BE2C (cell line): Measurements from ENCODE around the gene GPC5.

Experiments
- DNase-seq: peaks from one replicate; pipeline ENCODE4 v3.0.0-alpha.2; 2020
- H3K27me3 ChIP-seq: fragments of 250-450 bp; sonication (Bioruptor Pico); 2 replicates; pipeline ENCODE4 v1.5.1; 2020; ENCODE audit warnings: mild to moderate bottlenecking
- H3K36me3 ChIP-seq: fragments of 250-450 bp; sonication (Bioruptor Pico); 2 replicates; pipeline ENCODE4 v1.5.1; 2020; ENCODE audit warnings: mild to moderate bottlenecking
- H3K4me1 ChIP-seq: fragments of 250-450 bp; sonication (Bioruptor Pico); 2 replicates; pipeline ENCODE4 v1.5.1; 2020
- H3K4me3 ChIP-seq: 2 replicates; pipeline ENCODE4 v1.5.1; 2011; ENCODE audit warnings: low read depth, low read length
- H3K9me3 ChIP-seq: fragments of 250-450 bp; sonication (Bioruptor Pico); 2 replicates; pipeline ENCODE4 v1.5.1; 2020
- TF ChIP-seq, protein P1 (sequence below): IDR thresholded peaks from 2 replicates; pipeline ENCODE4 v1.5.1; 2012; ENCODE audit warnings: mild to moderate bottlenecking, low read depth, low read length

GPC5 gene

GRCh38 chr13:91948736-91949135 is 550.3 kb downstream of the GPC5 start:
- no peaks in the 10 kb centered on the region for H3K27me3 ChIP-seq
- TF ChIP-seq, protein P1, sequence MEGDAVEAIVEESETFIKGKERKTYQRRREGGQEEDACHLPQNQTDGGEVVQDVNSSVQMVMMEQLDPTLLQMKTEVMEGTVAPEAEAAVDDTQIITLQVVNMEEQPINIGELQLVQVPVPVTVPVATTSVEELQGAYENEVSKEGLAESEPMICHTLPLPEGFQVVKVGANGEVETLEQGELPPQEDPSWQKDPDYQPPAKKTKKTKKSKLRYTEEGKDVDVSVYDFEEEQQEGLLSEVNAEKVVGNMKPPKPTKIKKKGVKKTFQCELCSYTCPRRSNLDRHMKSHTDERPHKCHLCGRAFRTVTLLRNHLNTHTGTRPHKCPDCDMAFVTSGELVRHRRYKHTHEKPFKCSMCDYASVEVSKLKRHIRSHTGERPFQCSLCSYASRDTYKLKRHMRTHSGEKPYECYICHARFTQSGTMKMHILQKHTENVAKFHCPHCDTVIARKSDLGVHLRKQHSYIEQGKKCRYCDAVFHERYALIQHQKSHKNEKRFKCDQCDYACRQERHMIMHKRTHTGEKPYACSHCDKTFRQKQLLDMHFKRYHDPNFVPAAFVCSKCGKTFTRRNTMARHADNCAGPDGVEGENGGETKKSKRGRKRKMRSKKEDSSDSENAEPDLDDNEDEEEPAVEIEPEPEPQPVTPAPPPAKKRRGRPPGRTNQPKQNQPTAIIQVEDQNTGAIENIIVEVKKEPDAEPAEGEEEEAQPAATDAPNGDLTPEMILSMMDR, result no peak
- DNase-seq, result no peak
- no peaks in the 10 kb centered on the region for H3K4me1 ChIP-seq
- H3K36me3 ChIP-seq, result no peaks in the 10 kb centered on the region
- no peaks in the 10 kb centered on the region for H3K9me3 ChIP-seq
- H3K4me3 ChIP-seq, result no peak overlapping the region

DNA sequence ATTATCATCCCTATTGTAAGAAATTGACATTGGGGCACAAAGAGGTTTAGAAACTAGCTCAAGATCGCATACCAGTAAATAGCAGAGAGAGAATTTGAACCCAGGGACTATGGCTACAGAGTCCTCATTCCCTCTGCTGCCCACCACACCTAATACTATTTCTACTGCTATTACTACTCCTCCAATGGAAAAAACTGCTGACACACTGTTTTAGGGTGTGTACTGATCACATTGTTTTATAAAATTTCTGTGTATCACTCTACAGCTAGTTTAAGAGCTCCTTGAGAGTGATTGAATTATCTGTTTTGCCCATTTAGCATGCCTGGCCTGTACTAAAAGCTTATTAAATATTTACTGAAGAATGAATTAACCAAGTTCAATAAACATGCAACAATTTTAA is 552.4 kb downstream of the GPC5 start:
- Histone ChIP-seq H3K36me3 (no peaks in the 10 kb centered on the region), H3K9me3 (no peaks in the 10 kb centered on the region), H3K27me3 (no peaks in the 10 kb centered on the region), H3K4me1 (no peaks in the 10 kb centered on the region), H3K4me3 (no peak overlapping the region)
- DNase-seq, result no peak
- TF ChIP-seq, protein P1, result no peak

GRCh38 chr13:91955546-91956355 is 557.3 kb downstream of the GPC5 start:
- Histone ChIP-seq H3K36me3 (no peaks in the 10 kb centered on the region), H3K4me1 (no peaks in the 10 kb centered on the region), H3K27me3 (no peaks in the 10 kb centered on the region), H3K9me3 (no peaks in the 10 kb centered on the region), H3K4me3 (no peak overlapping the region)
- no peak for DNase-seq
- TF ChIP-seq, protein P1, result no peak

DNA sequence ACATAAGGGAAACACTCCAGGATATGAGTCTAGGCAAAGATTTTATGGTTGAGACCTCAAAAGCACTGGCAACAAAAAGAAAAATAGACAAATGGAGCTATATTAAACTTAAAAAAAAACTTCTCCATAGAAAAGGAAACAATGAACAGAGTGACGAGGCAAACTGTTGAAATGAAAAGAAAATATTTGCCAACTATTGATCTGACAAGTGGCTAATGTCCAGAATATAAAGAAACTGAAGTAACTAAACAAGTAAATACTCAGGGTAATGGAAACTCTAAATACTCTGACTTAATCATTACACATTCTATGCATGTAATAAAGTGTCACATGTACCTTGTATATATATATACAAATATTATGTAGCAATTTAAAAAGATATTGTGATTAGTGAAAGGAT is 562.5 kb downstream of the GPC5 start:
- Histone ChIP-seq H3K4me3 (no peak overlapping the region), H3K4me1 (no peaks in the 10 kb centered on the region), H3K9me3 (no peaks in the 10 kb centered on the region; the same call in 1 of the 2 replicates), H3K27me3 (no peaks in the 10 kb centered on the region), H3K36me3 (no peaks in the 10 kb centered on the region)
- DNase-seq, result no peak
- TF ChIP-seq, protein P1, result no peak

DNA sequence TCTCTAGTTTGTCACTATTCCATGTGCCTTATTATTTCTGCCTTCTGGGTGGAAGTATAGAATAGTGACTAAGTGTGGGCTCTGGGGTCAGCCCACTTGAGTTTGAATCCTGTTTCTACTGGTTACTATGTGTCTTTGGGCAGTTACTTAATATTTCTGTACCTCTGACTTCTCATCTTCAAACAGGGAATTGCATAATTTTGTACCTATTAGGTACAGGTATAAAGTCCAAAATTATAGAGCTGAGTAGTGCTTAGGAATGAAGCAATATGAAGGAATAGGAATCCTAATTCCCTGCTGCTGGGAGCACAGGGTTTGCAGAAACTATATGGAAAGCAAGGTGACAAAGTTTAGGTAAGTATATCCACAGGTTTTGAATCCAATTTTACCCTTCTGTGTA is 564.5 kb downstream of the GPC5 start:
- H3K27me3 ChIP-seq, result no peaks in the 10 kb centered on the region
- no peak for DNase-seq

GRCh38 chr13:91965511-91965910 is 567.1 kb downstream of the GPC5 start:
- TF ChIP-seq, protein P1, result no peak
- Histone ChIP-seq H3K27me3 (no peaks in the 10 kb centered on the region), H3K9me3 (no peaks in the 10 kb centered on the region; the same call in none of the 2 replicates), H3K4me1 (no peaks in the 10 kb centered on the region), H3K4me3 (no peak overlapping the region), H3K36me3 (no peaks in the 10 kb centered on the region)
- DNase-seq, result no peak

More for the DNA sequence above, 564.5 kb downstream of the GPC5 start:
- H3K9me3 ChIP-seq, result no peaks in the 10 kb centered on the region; the same call in 1 of the 2 replicates
- H3K4me1 ChIP-seq, result no peaks in the 10 kb centered on the region
- no peaks in the 10 kb centered on the region for H3K36me3 ChIP-seq
- TF ChIP-seq, protein P1, result no peak
- H3K4me3 ChIP-seq, result no peak overlapping the region
